Epithelial cell of prostate (primary cell): ENCODE data around the gene DPH2.

Source experiments
- DNase-seq: peaks from one replicate; pipeline ENCODE4 v3.0.0-alpha.2; 2011; ENCODE audit warnings: low read depth, low spot score
- H3K27ac ChIP-seq: fragments of 450-650 bp; 2 replicates; pipeline ENCODE4 v1.5.1; 2017; ENCODE audit warnings: mild to moderate bottlenecking

DPH2 gene

DNA sequence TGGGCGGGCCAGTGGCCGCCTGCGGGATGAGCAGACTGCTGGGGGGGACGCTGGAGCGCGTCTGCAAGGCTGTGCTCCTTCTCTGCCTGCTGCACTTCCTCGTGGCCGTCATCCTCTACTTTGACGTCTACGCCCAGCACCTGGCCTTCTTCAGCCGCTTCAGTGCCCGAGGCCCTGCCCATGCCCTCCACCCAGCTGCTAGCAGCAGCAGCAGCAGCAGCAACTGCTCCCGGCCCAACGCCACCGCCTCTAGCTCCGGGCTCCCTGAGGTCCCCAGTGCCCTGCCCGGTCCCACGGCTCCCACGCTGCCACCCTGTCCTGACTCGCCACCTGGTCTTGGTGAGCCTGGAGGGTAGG is 11.3 kb downstream of the DPH2 start:
- DNase-seq, result no peak
- peak overlapping the region; percentile 84 for H3K27ac ChIP-seq

DNA sequence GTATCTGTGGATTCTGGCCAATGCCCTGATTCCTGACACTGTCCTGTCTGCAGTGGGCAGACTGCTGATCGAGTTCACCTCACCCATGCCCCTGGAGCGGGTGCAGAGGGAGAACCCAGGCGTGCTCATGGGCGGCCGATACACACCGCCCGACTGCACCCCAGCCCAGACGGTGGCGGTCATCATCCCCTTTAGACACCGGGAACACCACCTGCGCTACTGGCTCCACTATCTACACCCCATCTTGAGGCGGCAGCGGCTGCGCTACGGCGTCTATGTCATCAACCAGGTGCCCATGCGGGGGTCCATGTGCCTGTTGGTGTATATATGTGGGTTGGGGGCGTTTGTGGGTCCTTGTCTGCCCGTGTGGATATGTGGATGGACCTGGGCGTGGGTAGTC is 11.8 kb downstream of the DPH2 start:
- peak overlapping the region; percentile 84 for H3K27ac ChIP-seq
- DNase-seq, result no peak

DNA sequence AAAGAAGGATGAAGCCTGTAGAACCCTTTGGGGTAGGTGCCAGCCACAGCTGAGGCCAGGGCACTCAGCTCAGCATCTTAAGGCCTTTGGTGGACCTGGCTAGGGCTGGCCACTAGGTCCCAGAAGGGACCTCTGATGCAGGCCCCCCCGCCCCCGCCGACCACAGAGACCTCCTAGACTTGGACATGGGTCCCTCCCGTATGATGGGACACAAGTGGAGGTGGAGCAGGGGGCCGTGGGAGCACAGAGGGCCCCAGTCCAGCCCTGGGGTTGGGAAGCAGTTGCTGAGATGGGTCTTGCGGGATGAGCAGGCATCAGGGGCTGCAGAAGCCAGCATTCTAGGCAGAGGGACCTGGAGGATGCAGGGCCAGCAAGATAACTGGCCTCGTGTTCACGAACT is 12.4 kb downstream of the DPH2 start:
- H3K27ac ChIP-seq, result no peak overlapping the region

DNA sequence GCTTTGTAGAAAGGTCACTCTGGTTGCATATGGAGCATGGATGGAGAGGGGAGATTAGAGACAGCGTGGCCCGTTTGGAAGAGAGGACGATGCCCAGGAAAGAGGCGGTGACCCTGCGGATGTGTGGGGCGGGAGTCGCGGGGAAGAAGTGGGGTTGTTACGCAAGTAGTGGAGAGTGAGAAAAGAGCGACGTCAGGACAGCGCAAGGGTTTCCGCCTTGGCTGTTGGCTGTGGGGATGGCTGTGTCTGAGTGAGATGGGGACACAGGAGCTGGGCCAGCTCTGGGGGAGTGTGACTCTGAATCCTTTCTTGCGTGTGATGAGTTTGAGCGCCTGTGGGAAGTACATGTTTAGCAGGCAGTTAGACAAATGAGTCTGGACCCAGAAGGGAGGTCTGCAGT is 13.0 kb downstream of the DPH2 start:
- DNase-seq, result no peak

More for the DNA sequence above, 12.4 kb downstream of the DPH2 start:
- DNase-seq, result no peak

DNA sequence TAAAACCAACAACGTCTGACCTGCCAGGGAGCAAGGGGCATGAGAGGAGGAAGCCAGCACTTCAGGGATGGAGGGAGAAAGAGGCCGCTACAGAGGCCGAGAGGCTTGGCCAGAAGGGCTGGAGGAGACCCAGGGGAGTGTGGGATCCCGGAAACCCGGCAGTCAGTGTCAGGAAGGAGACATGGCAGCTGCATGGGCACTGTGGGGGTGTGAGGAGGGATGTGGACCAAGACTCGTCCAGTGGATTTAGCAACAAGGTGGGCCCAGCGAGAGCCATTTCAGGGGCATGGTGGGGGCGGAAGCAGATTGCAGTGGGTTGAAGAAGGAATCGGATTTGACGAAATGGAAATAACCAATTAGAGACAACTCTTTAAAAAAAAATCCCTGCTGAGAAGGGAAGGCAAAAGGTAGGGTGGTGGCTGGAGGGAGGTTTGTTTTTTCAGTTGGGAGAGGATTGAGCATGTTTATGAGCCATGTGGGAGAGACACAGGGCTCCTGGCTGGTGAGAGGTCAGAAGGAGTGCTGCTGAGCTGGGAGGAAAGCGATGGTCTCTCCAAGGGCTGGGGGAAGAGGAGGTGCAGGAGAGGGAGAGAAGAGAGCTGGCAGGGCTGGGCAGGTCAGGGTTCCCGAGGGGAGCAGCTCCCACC is 13.6 kb downstream of the DPH2 start:
- no peak overlapping the region for H3K27ac ChIP-seq
- DNase-seq, result no peak

More for the DNA sequence above, 13.0 kb downstream of the DPH2 start:
- H3K27ac ChIP-seq, result no peak overlapping the region

DNA sequence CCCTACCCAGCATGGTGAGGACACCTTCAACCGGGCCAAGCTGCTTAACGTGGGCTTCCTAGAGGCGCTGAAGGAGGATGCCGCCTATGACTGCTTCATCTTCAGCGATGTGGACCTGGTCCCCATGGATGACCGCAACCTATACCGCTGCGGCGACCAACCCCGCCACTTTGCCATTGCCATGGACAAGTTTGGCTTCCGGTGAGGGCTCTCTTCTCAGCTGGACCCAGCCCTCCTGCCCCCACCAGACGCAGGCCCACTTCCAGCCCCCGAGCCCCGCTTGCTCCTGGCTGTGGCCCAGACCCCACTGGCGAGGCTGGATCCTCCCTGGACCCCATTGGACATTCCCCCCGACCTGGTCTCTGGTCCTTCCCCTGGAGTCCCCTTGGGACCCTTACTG is 15.0 kb downstream of the DPH2 start:
- no peak for DNase-seq

DNA sequence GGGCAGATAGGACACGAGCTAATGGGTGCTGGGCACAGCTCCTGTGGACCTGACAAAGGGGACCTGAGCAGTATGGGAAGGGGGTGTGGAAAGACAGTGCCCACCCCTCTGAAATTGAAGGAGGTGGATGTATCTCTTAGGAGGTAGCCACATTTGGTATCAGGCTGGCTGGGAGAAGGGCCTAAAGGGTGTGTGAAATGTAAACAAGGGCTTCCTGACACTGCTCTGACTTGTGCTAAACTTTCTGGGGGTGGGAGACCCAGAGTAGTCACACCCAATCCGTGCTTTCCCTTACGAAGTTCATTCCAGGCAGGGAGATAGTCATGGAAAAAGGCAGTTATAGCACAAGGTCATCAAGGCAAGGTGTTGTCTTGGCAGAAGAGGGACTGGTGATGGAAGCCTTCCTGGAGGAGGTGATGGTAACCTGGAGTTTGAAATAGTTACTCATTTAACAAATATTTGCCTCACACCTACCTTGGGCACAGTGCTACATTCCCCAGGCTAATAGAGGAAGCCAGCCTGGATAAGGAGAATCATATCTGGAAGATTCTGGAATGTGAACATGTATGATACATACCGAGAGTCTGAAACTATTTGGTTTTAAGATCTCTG is 16.3 kb downstream of the DPH2 start:
- DNase-seq, result no peak
- H3K27ac ChIP-seq, result peak overlapping the region; percentile 56

More for the DNA sequence above, 15.0 kb downstream of the DPH2 start:
- H3K27ac ChIP-seq, result no peak overlapping the region

DNA sequence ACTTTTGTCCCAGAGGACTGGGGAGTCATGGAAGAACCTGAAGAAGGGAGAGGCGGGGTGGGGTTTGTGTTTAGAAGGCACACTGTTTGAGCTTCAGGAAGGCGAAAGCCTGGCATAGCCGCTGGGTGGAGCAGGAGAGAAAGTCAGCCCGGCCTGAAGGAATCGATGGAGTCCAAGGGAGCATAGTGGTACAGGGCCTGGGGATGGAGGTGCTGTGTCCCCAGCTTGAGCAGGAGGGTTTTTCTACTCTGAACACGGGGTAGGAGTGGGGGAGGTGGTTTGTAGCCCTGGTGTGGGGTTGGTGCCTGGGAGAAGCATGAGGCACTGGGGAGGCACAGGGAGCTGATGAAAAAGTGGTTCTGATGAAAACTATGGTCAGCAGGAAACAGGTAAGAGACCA is 16.9 kb downstream of the DPH2 start:
- DNase-seq, result no peak
- peak overlapping the region; percentile 56 for H3K27ac ChIP-seq

DNA sequence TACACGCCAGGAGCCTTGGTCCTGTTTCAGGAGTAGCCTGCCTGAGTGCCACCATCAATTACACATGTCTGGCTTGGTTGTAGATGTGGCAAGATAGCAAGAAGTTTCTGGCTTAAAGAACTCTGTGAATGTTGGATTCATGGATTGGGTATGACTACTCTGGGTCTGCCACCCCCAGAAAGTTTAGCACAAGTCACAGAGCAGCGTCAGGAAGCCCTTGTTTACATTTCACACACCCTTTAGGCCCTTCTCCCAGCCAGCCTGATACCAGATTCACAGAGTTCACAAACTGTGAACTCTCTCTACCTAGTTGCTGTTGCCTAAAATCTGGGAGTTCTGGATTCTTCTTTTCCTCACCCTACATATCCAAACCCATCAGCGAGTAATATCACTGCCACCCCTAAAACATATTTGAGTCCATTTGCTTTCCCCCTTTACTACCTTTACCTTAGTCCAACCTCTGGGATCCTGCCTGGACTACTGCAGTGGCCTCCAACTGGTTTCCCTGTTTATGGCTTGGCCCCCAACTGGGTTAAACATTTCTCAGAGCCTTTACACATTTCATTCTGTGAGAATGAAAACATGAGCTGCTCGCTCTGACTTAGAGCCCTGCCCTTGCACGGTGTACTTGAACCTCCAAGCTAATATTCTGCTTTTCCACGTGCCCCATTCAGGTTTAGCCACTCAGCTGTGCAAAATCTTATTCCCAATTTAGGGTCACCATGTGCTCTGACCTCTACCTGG is 17.5 kb downstream of the DPH2 start:
- peak overlapping the region; percentile 56 for H3K27ac ChIP-seq
- DNase-seq, result no peak

DNA sequence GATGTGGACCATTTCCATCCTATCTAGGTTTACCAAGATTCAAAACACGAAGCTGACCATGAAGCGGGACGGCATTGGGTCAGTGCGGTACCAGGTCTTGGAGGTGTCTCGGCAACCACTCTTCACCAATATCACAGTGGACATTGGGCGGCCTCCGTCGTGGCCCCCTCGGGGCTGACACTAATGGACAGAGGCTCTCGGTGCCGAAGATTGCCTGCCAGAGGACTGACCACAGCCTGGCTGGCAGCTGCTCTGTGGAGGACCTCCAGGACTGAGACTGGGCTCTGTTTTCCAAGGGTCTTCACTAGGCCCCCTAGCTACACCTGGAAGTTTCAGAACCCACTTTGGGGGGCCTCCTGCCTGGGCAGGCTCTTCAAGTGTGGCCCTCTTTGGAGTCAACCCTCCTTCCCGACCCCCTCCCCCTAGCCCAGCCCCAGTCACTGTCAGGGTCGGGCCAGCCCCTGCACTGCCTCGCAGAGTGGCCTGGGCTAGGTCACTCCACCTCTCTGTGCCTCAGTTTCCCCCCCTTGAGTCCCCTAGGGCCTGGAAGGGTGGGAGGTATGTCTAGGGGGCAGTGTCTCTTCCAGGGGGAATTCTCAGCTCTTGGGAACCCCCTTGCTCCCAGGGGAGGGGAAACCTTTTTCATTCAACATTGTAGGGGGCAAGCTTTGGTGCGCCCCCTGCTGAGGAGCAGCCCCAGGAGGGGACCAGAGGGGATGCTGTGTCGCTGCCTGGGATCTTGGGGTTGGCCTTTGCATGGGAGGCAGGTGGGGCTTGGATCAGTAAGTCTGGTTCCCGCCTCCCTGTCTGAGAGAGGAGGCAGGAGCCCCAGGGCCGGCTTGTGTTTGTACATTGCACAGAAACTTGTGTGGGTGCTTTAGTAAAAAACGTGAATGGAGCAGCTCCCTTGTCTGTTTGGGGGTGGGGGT is 20.7 kb downstream of the DPH2 start:
- no peak for DNase-seq
- peak overlapping the region; percentile 78 for H3K27ac ChIP-seq

DNA sequence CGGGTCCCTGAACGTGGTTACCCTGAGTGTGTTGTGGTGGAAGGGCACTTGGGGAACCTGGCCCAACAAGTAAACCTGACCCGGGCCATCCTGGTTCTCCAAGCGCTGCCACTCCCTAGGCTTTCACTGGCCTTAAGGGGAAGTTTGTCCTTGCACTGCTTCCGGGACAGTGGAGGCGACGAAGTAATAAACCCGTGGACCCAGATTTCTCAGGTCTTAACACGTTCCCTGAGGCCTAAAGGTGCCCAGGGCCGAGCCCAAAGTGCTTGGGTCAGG is 21.3 kb downstream of the DPH2 start:
- H3K27ac ChIP-seq, result peak overlapping the region; percentile 78
- no peak for DNase-seq

DNA sequence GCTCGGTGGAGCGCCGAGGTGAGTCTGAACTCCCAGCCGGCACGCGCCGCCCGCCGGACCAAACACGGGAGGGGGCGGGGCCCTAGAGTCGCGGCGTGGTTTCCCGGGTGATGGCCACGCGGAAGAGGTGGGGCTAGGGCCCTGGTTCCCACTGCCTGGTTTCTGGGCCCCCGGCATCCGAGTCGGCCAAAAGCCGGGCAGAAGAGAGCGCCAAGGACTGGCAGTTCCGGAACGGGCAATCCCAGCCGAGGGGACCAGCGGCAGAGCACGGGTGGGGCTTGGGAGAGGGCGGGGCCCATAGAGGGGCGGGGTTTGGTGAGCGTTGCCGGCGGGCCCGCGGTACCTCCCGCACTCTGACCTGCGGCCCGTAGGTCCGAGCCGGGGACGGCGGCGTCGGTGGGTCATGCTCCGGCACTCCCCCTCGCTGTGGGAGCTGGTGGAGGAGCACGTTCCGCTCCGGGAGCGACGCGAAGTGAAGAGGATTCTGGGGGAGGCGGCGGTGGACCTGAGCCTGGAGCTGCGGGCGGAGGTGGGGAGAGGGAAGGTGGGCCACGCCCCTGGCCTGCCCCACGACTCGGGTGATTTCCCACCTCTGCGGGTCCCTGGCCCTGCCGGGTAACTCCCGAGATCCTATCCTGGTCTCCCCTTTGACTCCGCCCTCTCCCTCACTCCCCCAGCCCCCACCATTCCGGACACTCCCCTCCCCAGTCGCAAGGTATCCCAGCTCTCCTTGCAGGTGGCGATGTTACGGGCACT is 21.8 kb downstream of the DPH2 start, which contains the start of gene CCDC24:
Gene CCDC24, plus strand, starts transcription at position 124 of the 756 bp plus-strand sequence. Its CDS starts 280 bp downstream, at position 404.
- no peak for DNase-seq
- peak within 1 kb of the TSS; percentile 78 for H3K27ac ChIP-seq

DNA sequence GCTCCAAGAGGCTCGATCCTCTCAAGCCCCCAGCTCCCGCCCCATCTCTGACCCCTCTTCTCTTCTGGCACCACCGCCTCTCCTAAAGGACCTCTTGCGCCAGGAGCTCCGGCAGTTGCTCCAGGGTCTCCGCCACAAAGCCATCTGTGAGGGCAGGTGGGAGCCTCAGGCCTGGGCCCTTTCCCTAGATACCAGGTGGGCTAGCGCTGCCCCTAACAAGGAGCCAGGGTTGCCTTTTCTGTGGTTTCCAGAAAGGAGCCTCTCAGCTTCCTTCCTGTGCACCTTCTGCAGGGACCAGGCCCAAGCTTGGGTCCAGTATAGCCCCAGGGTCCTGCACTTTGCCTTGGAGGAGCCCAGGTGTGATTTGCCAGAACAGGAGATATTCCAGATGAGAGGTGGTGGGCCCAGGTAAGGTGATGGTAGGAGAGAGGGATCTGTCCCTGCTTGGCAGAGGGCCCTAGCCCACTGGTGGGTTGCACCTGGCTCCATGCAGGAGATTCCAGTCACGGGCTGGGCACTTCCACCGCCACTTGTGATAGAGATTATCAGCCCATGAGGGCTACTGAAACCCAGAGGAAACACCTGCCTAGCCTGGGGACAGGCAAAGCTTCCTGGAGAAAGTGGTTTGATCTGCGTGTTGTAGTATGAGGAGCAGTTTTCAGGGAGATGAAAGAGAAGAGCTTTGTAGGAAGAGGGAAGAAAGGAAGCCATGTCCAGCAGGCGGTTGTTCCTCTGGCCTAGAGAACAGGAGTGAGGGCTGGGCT is 22.6 kb downstream of the DPH2 start:
- no peak for DNase-seq
- peak overlapping the region; percentile 78 for H3K27ac ChIP-seq

DNA sequence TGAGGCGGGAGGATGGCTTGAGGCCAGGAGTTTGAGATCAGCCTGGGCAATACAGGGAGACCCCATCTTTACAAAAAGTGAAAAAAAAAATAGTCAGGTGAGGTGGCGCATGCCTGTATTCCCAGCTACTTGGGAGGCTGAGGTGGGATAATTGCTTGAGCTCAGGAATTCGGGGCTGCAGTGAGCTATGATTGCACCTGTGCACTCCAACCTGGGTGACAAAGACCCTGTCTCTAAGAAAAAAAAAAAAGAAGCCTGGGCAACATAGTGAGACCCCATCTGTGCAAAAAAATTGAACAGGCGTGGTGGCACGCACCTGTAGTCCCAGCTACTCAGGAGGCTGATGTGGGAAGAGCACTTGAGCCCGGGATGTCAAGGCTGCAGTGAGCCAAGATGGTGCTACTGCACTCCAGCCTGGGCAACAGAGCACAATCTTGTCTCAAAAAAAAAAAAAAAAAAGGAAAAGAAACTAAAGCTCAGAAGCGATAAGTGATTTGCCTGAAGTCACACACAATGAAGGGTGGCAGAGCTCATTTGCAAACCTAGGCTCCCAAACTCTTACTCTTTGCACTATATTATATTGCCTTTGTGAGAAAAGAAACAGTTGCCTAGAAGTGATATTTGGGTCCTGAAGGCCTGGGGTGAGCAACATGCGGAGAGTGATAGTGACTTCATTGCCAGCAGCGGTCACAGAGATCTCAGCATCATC is 23.6 kb downstream of the DPH2 start:
- DNase-seq, result no peak

DNA sequence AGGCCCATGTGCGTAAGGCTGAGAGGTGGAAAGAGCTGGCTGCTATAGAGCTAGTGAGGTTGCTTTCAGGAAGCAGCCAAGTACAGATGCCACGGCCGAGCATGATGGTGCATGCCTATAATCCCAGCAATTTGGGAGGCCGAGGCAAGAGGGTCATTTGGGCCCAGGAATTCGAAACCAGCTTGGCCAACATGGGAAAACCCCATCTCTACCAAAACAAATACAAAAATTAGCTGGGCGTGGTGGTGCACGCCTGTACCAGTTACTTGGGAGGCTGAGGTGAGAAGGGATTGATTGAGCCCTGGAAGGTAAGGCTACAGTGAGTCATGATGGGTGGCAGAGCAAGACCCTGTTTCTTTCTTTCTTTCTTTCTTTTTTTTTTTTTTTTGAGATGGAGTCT is 24.3 kb downstream of the DPH2 start:
- no peak for DNase-seq
- H3K27ac ChIP-seq, result no peak overlapping the region

More for the DNA sequence above, 23.6 kb downstream of the DPH2 start:
- H3K27ac ChIP-seq, result no peak overlapping the region

DNA sequence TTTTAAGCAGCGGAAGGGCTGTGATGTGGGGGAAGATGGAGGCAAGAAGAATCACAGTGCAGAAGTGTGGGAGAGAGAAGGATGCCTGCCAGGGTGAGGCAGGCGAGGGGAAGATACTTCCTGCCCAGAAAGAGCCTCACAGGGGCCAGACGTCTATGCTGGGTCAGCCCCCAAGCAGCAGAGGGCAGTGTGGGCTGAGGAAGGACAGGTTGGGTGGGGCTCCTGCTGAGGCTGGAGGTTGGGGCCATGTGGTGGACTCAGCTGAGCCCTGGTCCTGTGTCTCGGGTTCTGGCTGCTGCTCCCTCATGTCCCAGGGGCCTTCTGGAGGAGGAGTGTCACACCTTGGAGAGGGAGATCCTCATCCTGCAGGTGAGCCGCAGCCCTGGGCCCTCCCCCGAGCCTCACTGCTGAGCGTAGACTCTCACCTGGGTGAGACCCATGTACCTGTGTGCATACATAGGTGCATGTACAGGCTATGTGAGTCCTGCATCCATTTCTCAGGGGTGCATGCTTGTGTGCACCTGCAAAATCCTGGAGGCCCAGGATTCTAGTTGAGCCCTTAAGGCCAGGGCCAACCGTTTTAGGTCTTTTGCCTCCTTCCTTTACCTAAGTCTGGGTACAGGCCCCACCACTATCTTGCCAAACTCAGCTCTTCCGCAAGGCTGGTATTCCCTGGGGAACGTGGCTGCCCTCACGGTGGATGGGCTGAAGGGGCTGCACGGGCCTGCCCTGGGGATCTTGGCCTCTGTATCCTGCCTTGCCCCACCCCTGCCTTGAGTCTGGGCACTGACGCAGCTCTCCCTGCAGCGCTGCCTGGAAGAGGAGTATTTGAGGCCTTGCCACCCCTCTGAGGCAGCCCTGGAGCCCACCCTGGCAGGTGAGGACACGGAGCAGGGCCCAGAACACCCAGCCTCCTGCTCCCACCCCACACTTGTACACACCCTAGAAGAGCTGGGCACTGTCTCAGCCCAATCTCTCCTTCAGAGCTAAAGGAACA is 25.3 kb downstream of the DPH2 start:
- no peak for DNase-seq
- no peak overlapping the region for H3K27ac ChIP-seq

DNA sequence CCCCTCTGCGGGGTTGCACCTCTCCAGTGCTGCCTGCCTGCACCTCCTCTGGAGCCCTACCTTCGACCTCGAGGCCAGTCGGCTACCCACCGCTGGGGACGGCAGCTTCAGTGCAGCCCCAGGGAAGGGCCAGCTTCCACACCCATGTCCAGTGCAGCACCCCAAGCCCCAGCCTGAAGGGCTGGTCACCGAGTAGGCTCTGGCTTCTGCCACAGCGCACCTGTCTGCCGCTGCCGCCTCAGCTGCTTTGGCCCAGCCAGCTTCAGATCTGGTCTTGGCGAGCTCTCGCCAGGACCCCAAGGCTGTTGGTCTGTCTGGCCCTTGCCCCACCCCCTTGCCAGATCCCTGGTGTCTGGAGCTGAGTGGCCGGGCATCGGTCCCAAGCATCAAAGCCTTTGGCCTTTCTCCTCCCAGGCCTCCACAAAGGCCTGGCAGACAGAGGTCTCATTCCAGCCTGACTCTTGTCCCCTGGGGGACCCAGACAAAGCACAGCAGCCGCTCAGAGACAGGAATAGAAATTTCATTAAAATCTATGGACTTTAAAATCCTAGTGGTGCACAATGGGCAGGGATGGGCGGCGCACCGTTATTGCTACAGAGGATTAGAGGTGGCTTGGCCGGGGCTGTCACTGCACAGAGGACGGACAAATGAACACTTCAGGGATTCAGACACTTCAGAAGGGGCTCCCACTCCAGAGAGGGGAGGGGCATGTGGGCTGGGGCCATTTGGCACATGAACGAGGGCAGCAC is 26.3 kb downstream of the DPH2 start:
- no peak overlapping the region for H3K27ac ChIP-seq
- DNase-seq, result no peak
